CD4-positive, alpha-beta T cell (primary cell): ENCODE data around the gene CTXN1. TPM values are rescaled to one million over a fixed set of nuclear protein-coding genes. Genes with fewer than 3 reads are reported as not detected.

Experiments
- ATAC-seq: fragments of 200-7000 bp; cut with Tn5 transposase; one replicate; pipeline ENCODE4 v1.10.0; 2022; ENCODE audit warnings: mild to moderate bottlenecking; ENCODE audit not compliant: poor library complexity
- CTCF ChIA-PET: fragments of 350-600 bp; sonication (Branson Sonifier 250); formaldehyde crosslinking; loops from one replicate; lab custom pipeline; 2021; ENCODE audit warnings: antibody characterized with exemption, inconsistent platforms; lab: Charles Lee
- POLR2A ChIA-PET: fragments of 350-600 bp; sonication (Branson Sonifier 250); formaldehyde crosslinking; loops from one replicate; lab custom pipeline; 2021; ENCODE audit warnings: antibody characterized with exemption, inconsistent platforms; lab: Charles Lee
- DNase-seq, 14 experiments: peaks; one replicate each; pipeline ENCODE4 v3.0.0-alpha.2; 2013 to 2020; ENCODE audit warnings: mixed read lengths in 2 of 14
- H3K27ac ChIP-seq, 2 donors: one replicate each; pipeline versions ENCODE4 v1.5.1 to v1.7.0; 2013; ENCODE audit warnings: low read length in 2 of 2, low read depth in 1 of 2, mild to moderate bottlenecking in 1 of 2
- H3K27me3 ChIP-seq, 2 experiments: 1 replicate in 1 of 2; 2 replicates in 1 of 2; pipeline versions ENCODE4 v1.6.1 to v1.7.0; 2013; ENCODE audit warnings: low read length in 2 of 2, control low read depth in 1 of 2, mild to moderate bottlenecking in 1 of 2, moderate library complexity in 1 of 2; ENCODE audit not compliant: insufficient read depth in 2 of 2, control insufficient read depth in 1 of 2
- H3K36me3 ChIP-seq: one replicate; pipeline ENCODE4 v1.6.1; 2013; ENCODE audit warnings: low read length, control low read depth; ENCODE audit not compliant: insufficient read depth
- H3K4me1 ChIP-seq: one replicate; pipeline ENCODE4 v1.6.1; 2013; ENCODE audit warnings: low read length, control low read depth; ENCODE audit not compliant: insufficient read depth
- H3K4me3 ChIP-seq: one replicate; pipeline ENCODE4 v1.5.1; 2013; ENCODE audit warnings: mild to moderate bottlenecking, low read length, moderate library complexity
- H3K9me3 ChIP-seq, 2 experiments: 1 replicate in 1 of 2; 2 replicates in 1 of 2; pipeline versions ENCODE4 v1.6.1 to v1.7.0; 2013; ENCODE audit warnings: low read length in 2 of 2, mild to moderate bottlenecking in 2 of 2, control low read depth in 1 of 2, moderate library complexity in 1 of 2; ENCODE audit not compliant: control insufficient read depth in 1 of 2, insufficient read depth in 1 of 2
- H3K27ac Mint-ChIP-seq: one replicate; pipeline ENCODE4 v1.8.0; 2020; ENCODE audit warnings: mixed read lengths
- H3K27me3 Mint-ChIP-seq: one replicate; pipeline ENCODE4 v1.8.0; 2021; ENCODE audit warnings: mixed read lengths
- H3K36me3 Mint-ChIP-seq: one replicate; pipeline ENCODE4 v1.8.0; 2021; ENCODE audit warnings: low read depth, mixed read lengths
- H3K4me1 Mint-ChIP-seq: one replicate; pipeline ENCODE4 v1.8.0; 2021; ENCODE audit warnings: low read depth, mixed read lengths
- H3K4me3 Mint-ChIP-seq: one replicate; pipeline ENCODE4 v1.8.0; 2020; ENCODE audit warnings: mild to moderate bottlenecking, mixed read lengths
- H3K9me3 Mint-ChIP-seq: one replicate; pipeline ENCODE4 v1.8.0; 2020; ENCODE audit warnings: mixed read lengths
- intact Hi-C, 2 experiments: fragments of 100-400 bp; cut with DNase I in 1 of 2; cut with micrococcal nuclease in 1 of 2; formaldehyde crosslinking; loops; one replicate each; pipeline versions ENCODE4 v1.15.1 to v1.9.0; 2023 to 2025; cut with DNase I, micrococcal nuclease
- total RNA-seq, 174 experiments: library from RNA in 2 of 174; stranded (reverse) in 2 of 174; gene quantifications; one replicate each; pipeline ENCODE4 v1.2.3 and lab custom pipeline; 2021 to 2026
- TF ChIP-seq, protein P1 (sequence below): fragments of 200-600 bp; IDR thresholded peaks from one replicate; pipeline ENCODE4 v1.8.0; 2022; ENCODE audit warnings: antibody characterized with exemption, mild to moderate bottlenecking

Gene CTXN1
- total RNA-seq, 2 experiments from 2014 or later: not detected

DNA sequence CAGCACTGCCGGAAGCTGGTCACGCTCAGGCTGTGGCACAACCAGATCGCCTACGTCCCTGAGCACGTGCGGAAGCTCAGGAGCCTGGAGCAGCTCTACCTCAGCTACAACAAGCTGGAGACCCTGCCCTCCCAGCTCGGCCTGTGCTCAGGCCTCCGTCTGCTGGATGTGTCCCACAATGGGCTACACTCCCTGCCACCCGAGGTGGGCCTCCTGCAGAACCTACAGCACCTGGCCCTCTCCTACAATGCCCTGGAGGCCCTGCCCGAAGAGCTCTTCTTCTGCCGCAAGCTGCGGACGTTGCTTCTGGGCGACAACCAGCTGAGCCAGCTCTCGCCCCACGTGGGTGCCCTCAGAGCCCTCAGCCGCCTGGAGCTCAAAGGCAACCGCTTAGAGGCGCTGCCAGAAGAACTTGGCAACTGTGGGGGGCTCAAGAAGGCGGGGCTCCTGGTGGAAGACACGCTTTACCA lies 25.5 kb downstream of the CTXN1 start:
- H3K27me3 ChIP-seq: peaks cover 0 to 2% of the 10 kb centered on the region in 2 experiments
- H3K9me3 Mint-ChIP-seq: no peaks in the 10 kb centered on the region
- H3K36me3 Mint-ChIP-seq: peaks cover 20% of the 10 kb centered on the region
- no peak overlapping the region for H3K4me3 Mint-ChIP-seq
- peaks cover 6% of the 10 kb centered on the region for H3K27me3 Mint-ChIP-seq
- H3K27ac Mint-ChIP-seq: no peak overlapping the region
- no peak for ATAC-seq
- POLR2A ChIA-PET: interaction anchor here (1.4 to 1.5 kb wide), 3 partner anchors 21 to 43 kb away, joined by 3 to 5 read pairs (median 3); partner anchors contain the start of gene TIMM44
- CTCF ChIA-PET: no interaction called here
- no peaks in the 10 kb centered on the region for H3K36me3 ChIP-seq
- peaks cover 19% of the 10 kb centered on the region for H3K4me1 Mint-ChIP-seq
- no peaks in the 10 kb centered on the region for H3K9me3 ChIP-seq
- no peak overlapping the region for H3K27ac ChIP-seq
- peaks cover 24% of the 10 kb centered on the region for H3K4me1 ChIP-seq
- TF ChIP-seq, protein P1, sequence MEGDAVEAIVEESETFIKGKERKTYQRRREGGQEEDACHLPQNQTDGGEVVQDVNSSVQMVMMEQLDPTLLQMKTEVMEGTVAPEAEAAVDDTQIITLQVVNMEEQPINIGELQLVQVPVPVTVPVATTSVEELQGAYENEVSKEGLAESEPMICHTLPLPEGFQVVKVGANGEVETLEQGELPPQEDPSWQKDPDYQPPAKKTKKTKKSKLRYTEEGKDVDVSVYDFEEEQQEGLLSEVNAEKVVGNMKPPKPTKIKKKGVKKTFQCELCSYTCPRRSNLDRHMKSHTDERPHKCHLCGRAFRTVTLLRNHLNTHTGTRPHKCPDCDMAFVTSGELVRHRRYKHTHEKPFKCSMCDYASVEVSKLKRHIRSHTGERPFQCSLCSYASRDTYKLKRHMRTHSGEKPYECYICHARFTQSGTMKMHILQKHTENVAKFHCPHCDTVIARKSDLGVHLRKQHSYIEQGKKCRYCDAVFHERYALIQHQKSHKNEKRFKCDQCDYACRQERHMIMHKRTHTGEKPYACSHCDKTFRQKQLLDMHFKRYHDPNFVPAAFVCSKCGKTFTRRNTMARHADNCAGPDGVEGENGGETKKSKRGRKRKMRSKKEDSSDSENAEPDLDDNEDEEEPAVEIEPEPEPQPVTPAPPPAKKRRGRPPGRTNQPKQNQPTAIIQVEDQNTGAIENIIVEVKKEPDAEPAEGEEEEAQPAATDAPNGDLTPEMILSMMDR: no peak
- intact Hi-C loops: loop anchor here in 1 of 2 experiments (5.0 to 10.0 kb wide), 2 partner anchors 42 to 366 kb away; partner anchors contain the start of genes PNPLA6 and TIMM44
- no peak for DNase-seq
- no peak overlapping the region for H3K4me3 ChIP-seq

DNA sequence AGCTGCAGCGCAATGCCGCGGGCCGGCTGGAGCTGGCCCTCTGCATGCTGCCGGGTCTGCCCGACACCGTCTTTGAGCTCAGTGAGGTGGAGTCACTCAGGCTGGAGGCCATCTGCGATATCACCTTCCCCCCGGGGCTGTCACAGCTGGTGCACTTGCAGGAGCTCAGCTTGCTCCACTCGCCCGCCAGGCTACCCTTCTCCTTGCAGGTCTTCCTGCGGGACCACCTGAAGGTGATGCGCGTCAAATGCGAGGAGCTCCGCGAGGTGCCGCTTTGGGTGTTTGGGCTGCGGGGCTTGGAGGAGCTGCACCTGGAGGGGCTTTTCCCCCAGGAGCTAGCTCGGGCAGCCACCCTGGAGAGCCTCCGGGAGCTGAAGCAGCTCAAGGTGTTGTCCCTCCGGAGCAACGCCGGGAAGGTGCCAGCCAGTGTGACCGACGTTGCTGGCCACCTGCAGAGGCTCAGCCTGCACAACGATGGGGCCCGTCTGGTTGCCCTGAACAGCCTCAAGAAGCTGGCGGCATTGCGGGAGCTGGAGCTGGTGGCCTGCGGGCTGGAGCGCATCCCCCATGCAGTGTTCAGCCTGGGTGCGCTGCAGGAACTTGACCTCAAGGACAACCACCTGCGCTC lies 26.1 kb downstream of the CTXN1 start:
- ChIA-PET CTCF (no interaction called here), POLR2A (interaction anchor here (1.0 to 1.5 kb wide), 4 partner anchors 20 to 44 kb away, joined by 3 to 5 read pairs (median 3); partner anchors contain the start of genes SNAPC2 and TIMM44)
- ATAC-seq (no peak), DNase-seq (no peak)
- TF ChIP-seq, protein P1: no peak
- peaks cover 15% of the 10 kb centered on the region for H3K36me3 Mint-ChIP-seq
- H3K9me3 Mint-ChIP-seq: no peaks in the 10 kb centered on the region
- Histone ChIP-seq H3K4me3 (no peak overlapping the region), H3K27me3 (peaks cover 0 to 7% of the 10 kb centered on the region in 2 experiments), H3K9me3 (peaks cover 0 to 2% of the 10 kb centered on the region in 2 experiments), H3K36me3 (no peaks in the 10 kb centered on the region), H3K27ac (no peak overlapping the region), H3K4me1 (peaks cover 18% of the 10 kb centered on the region)
- H3K27ac Mint-ChIP-seq: no peak overlapping the region
- H3K27me3 Mint-ChIP-seq: peaks cover 6% of the 10 kb centered on the region
- peaks cover 14% of the 10 kb centered on the region for H3K4me1 Mint-ChIP-seq
- no peak overlapping the region for H3K4me3 Mint-ChIP-seq
- intact Hi-C loops: loop anchor here in 1 of 2 experiments (5.0 to 10.0 kb wide), 2 partner anchors 42 to 365 kb away; partner anchors contain the start of genes PNPLA6 and TIMM44

DNA sequence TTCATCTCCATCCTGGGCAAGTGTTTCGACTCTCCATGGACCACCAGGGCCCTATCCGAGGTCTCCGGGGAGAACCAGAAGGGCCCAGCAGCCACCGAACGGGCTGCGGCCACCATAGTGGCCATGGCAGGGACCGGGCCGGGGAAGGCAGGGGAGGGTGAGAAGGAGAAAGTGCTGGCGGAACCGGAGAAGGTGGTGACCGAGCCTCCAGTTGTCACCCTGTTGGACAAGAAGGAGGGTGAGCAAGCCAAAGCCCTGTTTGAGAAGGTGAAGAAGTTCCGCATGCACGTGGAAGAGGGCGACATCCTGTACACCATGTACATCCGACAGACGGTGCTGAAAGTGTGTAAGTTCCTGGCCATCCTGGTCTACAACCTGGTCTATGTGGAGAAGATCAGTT lies 27.0 kb downstream of the CTXN1 start:
- peaks cover 12% of the 10 kb centered on the region for H3K27me3 Mint-ChIP-seq
- peaks cover 0 to 5% of the 10 kb centered on the region in 2 experiments for H3K9me3 ChIP-seq
- POLR2A ChIA-PET: interaction anchor here (1.0 kb wide), 1 partner anchor 21 kb away, joined by 3 read pairs; the partner anchor contains the start of gene SNAPC2
- H3K9me3 Mint-ChIP-seq: no peaks in the 10 kb centered on the region
- H3K27ac ChIP-seq: no peak overlapping the region
- H3K36me3 ChIP-seq: no peaks in the 10 kb centered on the region
- peaks cover 7% of the 10 kb centered on the region for H3K4me1 Mint-ChIP-seq
- intact Hi-C loops: no loop called here
- H3K27ac Mint-ChIP-seq: no peak overlapping the region
- CTCF ChIA-PET: no interaction called here
- no peak for ATAC-seq
- peaks cover 9 to 12% of the 10 kb centered on the region in 2 experiments for H3K27me3 ChIP-seq
- no peak overlapping the region for H3K4me3 ChIP-seq
- no peak for DNase-seq
- no peak overlapping the region for H3K4me3 Mint-ChIP-seq
- H3K4me1 ChIP-seq: peaks cover 10% of the 10 kb centered on the region
- TF ChIP-seq, protein P1: no peak
- peaks cover 8% of the 10 kb centered on the region for H3K36me3 Mint-ChIP-seq
